AG04449 (cell line): Measurements from ENCODE around the gene CCL4.
"Not testable (repeated sequence)": the region's sequence is repeated elsewhere in the genome, so short reads cannot be mapped to it uniquely, and the experiment has no call there.

Experiments
- CTCF ChIA-PET: fragments of 350-600 bp; formaldehyde crosslinking; extraction: SDS; loops from one replicate; lab custom pipeline; 2021; ENCODE audit warnings: antibody characterized with exemption; lab: Yijun Ruan, JAX
- POLR2A ChIA-PET: fragments of 400-600, 350-600 bp; formaldehyde crosslinking; extraction: SDS; loops from one replicate; lab custom pipeline; 2020; ENCODE audit warnings: antibody characterized with exemption, inconsistent platforms; lab: Yijun Ruan, JAX
- DNase-seq: peaks from one replicate; pipeline ENCODE4 v3.0.0-alpha.2; 2010; ENCODE audit warnings: low read depth, low spot score
- H3K4me3 ChIP-seq: 2 replicates; pipeline ENCODE4 v1.5.1; 2011; ENCODE audit warnings: low read depth, mild to moderate bottlenecking, control low read depth, low read length
- CTCF ChIP-seq: IDR thresholded peaks from one replicate; pipeline ENCODE4 v1.5.1; 2011; ENCODE audit warnings: mild to moderate bottlenecking, moderate library complexity, low read length, control low read depth, inconsistent platforms; ENCODE audit not compliant: insufficient read depth; ENCODE audit errors: missing control alignments

CCL4 gene

GRCh38 chr17:36094746-36095145 lies 8.9 kb upstream of the CCL4 start:
- TF ChIP-seq CTCF = no peak
- DNase-seq = no peak
- POLR2A ChIA-PET = no interaction called here
- CTCF ChIA-PET = no interaction called here
- H3K4me3 ChIP-seq = no peak overlapping the region

GRCh38 chr17:36095992-36096391 lies 7.6 kb upstream of the CCL4 start:
- H3K4me3 ChIP-seq = no peak overlapping the region
- CTCF ChIA-PET = no interaction called here
- POLR2A ChIA-PET = no interaction called here
- no peak for DNase-seq
- TF ChIP-seq CTCF = no peak

- H3K4me3 ChIP-seq, DNase-seq, POLR2A ChIA-PET, CTCF ChIA-PET: not testable (repeated sequence)
Observed at GRCh38 chr17:36099004-36099403, 4.6 kb upstream of the CCL4 start.

GRCh38 chr17:36104246-36104645 lies 619 bp downstream of the CCL4 start:
- H3K4me3 ChIP-seq, CTCF ChIA-PET, POLR2A ChIA-PET, DNase-seq: not testable (repeated sequence)

- H3K4me3 ChIP-seq = no peak overlapping the region
- DNase-seq = no peak
- no peak for TF ChIP-seq CTCF
- POLR2A ChIA-PET = no interaction called here
- CTCF ChIA-PET = no interaction called here
Observed at GRCh38 chr17:36104701-36105181, 1.1 kb downstream of the CCL4 start.

- H3K4me3 ChIP-seq = no peak overlapping the region
- no peak for DNase-seq
- no peak for TF ChIP-seq CTCF
- POLR2A ChIA-PET = no interaction called here
- CTCF ChIA-PET = no interaction called here
Observed at GRCh38 chr17:36105781-36106492, 2.3 kb downstream of the CCL4 start.

GRCh38 chr17:36106493-36106835 lies 2.8 kb downstream of the CCL4 start:
- H3K4me3 ChIP-seq = no peak overlapping the region
- ChIA-PET CTCF (no interaction called here), POLR2A (no interaction called here)
- TF ChIP-seq CTCF = no peak
- no peak for DNase-seq
